ENCODE results near the gene STAB2. TPM values are rescaled to one million over a fixed set of nuclear protein-coding genes. Genes with fewer than 3 reads are reported as not detected.

The STAB2 gene
- total and polyA plus RNA-seq, 7 donors, result under 0.01 to 0.66 (median 0.48) TPM; not detected in 1

DNA sequence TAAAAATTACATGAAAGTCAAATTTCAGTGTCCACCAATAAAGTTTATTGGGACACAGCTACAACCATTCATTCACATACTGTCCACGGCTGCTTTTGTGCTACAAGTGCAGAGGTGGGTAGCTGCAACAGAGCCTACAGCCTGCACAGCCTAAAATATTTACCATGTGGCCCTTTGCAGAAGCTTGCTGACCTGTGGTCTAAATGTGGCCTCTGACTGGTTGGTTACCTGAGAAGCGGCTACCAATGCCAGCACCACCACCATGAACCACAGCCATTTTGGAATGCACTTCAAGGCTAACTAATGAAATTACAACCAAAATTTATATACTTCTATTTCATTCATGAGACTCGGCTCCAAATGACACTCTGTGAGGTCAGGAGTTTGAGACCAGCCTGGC lies 195.3 kb downstream of the STAB2 start:
- peaks cover 68 to 100% (median 85%) of the 10 kb centered on the region in 4 donors for H3K36me3 ChIP-seq
- no peak overlapping the region for H3K4me3 ChIP-seq
- no peak for TF ChIP-seq POLR2A (IDR thresholded peaks at IDR 0.05)
- peak overlapping the region in 3 of 4 donors; percentile 28 to 49 (median 43) for H3K27ac ChIP-seq
- intact Hi-C loops (cut with DNase I), result no loop called here
- peak; percentile 25 for DNase-seq
- H3K9me3 ChIP-seq, result no peaks in the 10 kb centered on the region
- 97 to 98% methylated on average over 3 of the region's 3 CpGs for WGBS, 2 donors
- peaks cover 0 to 54% (median 45%) of the 10 kb centered on the region in 4 donors for H3K4me1 ChIP-seq
- no peaks in the 10 kb centered on the region for H3K27me3 ChIP-seq

DNA sequence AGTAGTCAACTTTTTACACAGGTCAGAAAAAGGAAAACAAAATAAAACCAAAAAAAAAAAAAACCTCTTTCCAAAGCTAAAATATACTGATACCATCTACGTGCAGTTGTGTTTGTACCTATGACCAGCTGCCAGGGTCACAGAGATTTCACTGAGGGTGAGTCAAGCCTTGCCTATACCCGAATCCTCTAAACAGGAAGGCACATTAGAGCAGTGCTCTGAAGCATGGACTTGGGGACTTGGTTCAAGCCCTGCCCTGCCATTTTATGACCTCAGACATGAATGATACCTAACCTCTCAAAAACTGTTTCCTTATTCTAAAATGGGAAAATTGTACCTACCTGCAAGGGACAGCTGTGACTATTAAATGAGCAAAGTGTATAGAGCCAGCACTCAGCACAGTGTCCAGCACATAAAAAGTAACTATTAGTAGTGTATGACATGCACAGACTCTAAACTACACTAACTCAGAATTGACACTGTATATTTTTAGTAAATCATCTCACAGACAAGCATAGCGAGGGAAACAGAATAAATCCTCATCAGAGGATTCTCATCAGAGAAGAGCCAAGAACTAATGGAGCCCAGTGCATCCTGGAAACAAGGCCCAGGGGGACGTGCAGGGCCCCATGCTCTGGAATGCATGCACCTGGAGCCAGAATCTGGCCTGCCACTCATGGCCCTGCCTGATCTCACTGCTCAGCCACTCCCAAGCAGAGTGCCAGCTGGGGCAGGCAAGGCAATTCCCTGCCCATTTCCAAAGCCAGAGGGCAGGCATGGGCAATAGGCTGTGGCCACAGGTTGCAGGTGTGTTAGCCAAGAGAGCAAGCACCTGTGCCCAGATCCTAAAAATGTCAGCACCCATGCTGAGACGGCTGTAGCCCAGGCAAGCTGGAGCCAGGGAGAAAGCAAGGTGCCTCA lies 196.9 kb downstream of the STAB2 start:
- H3K36me3 ChIP-seq, result peaks cover 68 to 100% (median 78%) of the 10 kb centered on the region in 4 donors
- peak in 3 of 4 donors; percentile 14 to 66 (median 61) for TF ChIP-seq POLR2AphosphoS5 (IDR thresholded peaks at IDR 0.05)
- no peak for TF ChIP-seq POLR2A (IDR thresholded peaks at IDR 0.05)
- TF ChIP-seq CTCF (IDR thresholded peaks at IDR 0.05), result no peak
- TF ChIP-seq EP300 (IDR thresholded peaks at IDR 0.05), result no peak
- WGBS, 2 donors, result 80 to 86% methylated on average over 5 of the region's 5 CpGs
- H3K27ac ChIP-seq, result peak overlapping the region in 3 of 4 donors; percentile 42 to 48 (median 44)
- intact Hi-C loops (cut with DNase I), result no loop called here
- peak; percentile 64 for DNase-seq
- H3K4me1 ChIP-seq, result peaks cover 0 to 47% (median 41%) of the 10 kb centered on the region in 4 donors
- no peaks in the 10 kb centered on the region for H3K9me3 ChIP-seq
- H3K4me3 ChIP-seq, result no peak overlapping the region
- H3K27me3 ChIP-seq, result no peaks in the 10 kb centered on the region

GRCh38 chr12:103785243-103786031 lies 198.4 kb downstream of the STAB2 start:
- DNase-seq, result peak; percentile 14
- TF ChIP-seq POLR2A (IDR thresholded peaks at IDR 0.05) (no peak), POLR2AphosphoS5 (IDR thresholded peaks at IDR 0.05) (peak in 1 of 4 donors; percentile 31)
- Histone ChIP-seq H3K4me3 (no peak overlapping the region), H3K27me3 (no peaks in the 10 kb centered on the region), H3K27ac (peak overlapping the region in 3 of 4 donors; percentile 42 to 48 (median 44)), H3K36me3 (peaks cover 57 to 100% (median 69%) of the 10 kb centered on the region in 4 donors), H3K4me1 (peaks cover 0 to 44% (median 41%) of the 10 kb centered on the region in 4 donors), H3K9me3 (no peaks in the 10 kb centered on the region)
- 68 to 78% methylated on average over 4 of the region's 4 CpGs for WGBS, 2 donors
- intact Hi-C loops (cut with DNase I), result no loop called here

DNA sequence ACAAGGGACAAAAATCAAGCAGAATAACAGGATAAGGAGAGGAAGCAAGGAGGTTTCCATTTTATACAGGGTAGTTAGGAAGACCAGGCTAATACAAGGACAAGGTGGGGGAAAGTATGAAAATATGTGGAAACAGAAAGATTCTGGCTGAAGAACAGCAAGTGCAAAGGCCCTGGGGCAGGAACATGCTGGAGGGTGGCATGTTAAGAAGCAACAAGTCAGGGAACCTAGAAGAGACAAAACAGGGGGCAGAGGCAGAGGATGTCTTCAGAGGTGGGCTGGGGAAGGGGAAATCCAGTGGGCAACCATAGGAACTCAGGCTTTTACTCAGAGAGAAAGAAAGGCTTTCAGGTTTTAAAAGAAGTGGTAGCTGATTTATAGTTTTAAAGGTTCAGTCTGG lies 199.1 kb downstream of the STAB2 start:
- peak; percentile 26 for DNase-seq
- Histone ChIP-seq H3K4me3 (no peak overlapping the region), H3K36me3 (peaks cover 52 to 100% (median 68%) of the 10 kb centered on the region in 4 donors), H3K27me3 (no peaks in the 10 kb centered on the region), H3K27ac (peak overlapping the region in 3 of 4 donors; percentile 42 to 48 (median 44)), H3K4me1 (peaks cover 0 to 40% (median 37%) of the 10 kb centered on the region in 4 donors), H3K9me3 (no peaks in the 10 kb centered on the region)
- intact Hi-C loops (cut with DNase I), result no loop called here
- no peak for TF ChIP-seq POLR2A (IDR thresholded peaks at IDR 0.05)
- TF ChIP-seq EP300 (IDR thresholded peaks at IDR 0.05), result no peak
- peak in 3 of 4 donors; percentile 12 to 46 (median 46) for TF ChIP-seq POLR2AphosphoS5 (IDR thresholded peaks at IDR 0.05)

DNA sequence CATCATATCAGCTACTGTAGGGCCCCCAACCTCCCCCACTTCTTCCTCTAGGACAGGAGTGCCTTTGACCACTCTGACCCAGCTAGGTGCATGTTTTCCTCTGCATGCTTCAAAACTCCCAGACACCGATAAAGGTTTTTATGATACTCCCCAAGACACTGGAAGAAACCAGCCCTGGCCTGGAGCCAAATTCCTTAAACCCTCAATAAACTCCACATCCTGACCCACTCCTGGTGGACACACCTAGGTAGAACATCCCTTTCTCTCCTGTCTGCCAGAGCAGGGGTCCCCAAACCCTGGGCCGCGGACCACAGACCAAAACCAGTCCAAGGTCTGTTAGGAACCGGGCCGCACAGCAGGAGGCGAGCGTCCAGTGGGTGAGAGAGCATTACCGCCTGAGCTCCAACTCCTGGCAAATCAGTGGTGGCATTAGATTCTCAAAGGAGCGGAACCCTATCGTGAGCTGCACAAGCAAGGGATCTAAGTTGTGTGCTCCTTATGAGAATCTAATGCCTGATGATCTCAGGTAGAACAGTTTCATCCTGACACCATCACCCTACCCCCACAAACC lies 204.4 kb downstream of the STAB2 start:
- no peaks in the 10 kb centered on the region for H3K9me3 ChIP-seq
- peak; percentile 60 for DNase-seq
- peak overlapping the region in 3 of 4 donors; percentile 38 to 64 (median 54) for H3K27ac ChIP-seq
- no peaks in the 10 kb centered on the region for H3K27me3 ChIP-seq
- TF ChIP-seq POLR2AphosphoS5 (IDR thresholded peaks at IDR 0.05) (peak in 3 of 4 donors; percentile 21 to 80 (median 78)), EP300 (IDR thresholded peaks at IDR 0.05) (no peak)
- 71 to 85% methylated on average over 10 of the region's 10 CpGs for WGBS, 2 donors
- intact Hi-C loops (cut with DNase I), result loop anchor here (10.0 kb wide), 1 partner anchor 143 kb away; the partner anchor contains the start of gene HSP90B1
- H3K4me1 ChIP-seq, result peaks cover 0 to 36% (median 29%) of the 10 kb centered on the region in 4 donors
- H3K4me3 ChIP-seq, result no peak overlapping the region
- H3K36me3 ChIP-seq, result peaks cover 52 to 100% (median 69%) of the 10 kb centered on the region in 4 donors

DNA sequence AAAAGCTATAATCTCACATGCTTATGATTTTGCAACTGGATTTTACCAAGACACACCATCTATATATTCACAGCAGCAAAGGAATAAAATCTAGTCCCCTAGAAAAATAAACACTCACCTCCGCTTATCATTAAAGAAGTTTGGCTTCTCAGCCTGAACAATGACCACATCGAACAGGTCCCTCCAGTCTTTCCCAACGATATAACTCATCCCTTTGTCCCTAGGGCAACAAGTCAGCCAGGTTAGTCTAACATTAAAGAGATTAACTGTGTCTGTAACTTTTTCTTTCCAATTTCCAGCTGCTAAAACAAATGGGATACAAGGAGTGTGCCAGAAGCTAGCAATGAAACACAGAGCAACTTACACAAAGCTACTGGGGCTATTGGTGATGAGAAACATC lies 206.0 kb downstream of the STAB2 start:
- TF ChIP-seq POLR2AphosphoS5 (IDR thresholded peaks at IDR 0.05), result peak in 1 of 4 donors; percentile 38
- TF ChIP-seq POLR2A (IDR thresholded peaks at IDR 0.05), result no peak
- DNase-seq, result no peak
- Histone ChIP-seq H3K27ac (peak overlapping the region in 3 of 4 donors; percentile 38 to 64 (median 54)), H3K4me3 (no peak overlapping the region), H3K27me3 (no peaks in the 10 kb centered on the region), H3K36me3 (peaks cover 56 to 100% (median 74%) of the 10 kb centered on the region in 4 donors), H3K9me3 (no peaks in the 10 kb centered on the region), H3K4me1 (peaks cover 0 to 49% (median 41%) of the 10 kb centered on the region in 4 donors)
- WGBS, 2 donors, result 49 to 81% methylated on average over 3 of the region's 3 CpGs
- intact Hi-C loops (cut with DNase I), result loop anchor here (10.0 kb wide), 1 partner anchor 142 kb away; the partner anchor contains the start of gene HSP90B1

Data from sigmoid colon (tissue), 7 donors.